Left ventricle myocardium superior (tissue), 1 donor: Measurements from ENCODE around the gene COX7B. TPM values are rescaled to one million over a fixed set of nuclear protein-coding genes. Genes with fewer than 3 reads are reported as not detected.
"Not testable (repeated sequence)": the region's sequence is repeated elsewhere in the genome, so short reads cannot be mapped to it uniquely, and the experiment has no call there.

ENCODE experiments used
- ATAC-seq: fragments of 200-7000 bp; cut with Tn5 transposase; one replicate; pipeline ENCODE4 v1.9.1; 2020; ENCODE audit warnings: mild to moderate bottlenecking, moderate library complexity
- DNase-seq: peaks from one replicate; pipeline ENCODE4 v3.0.0-alpha.2; 2020
- intact Hi-C: fragments of 100-400 bp; cut with micrococcal nuclease; formaldehyde crosslinking; loops from one replicate; pipeline ENCODE4 v1.11.0; 2022
- long read RNA-seq: library from polyadenylated mRNA; unstranded; transcript quantifications from one replicate; pipeline ENCODE4 v2.0.0, GENCODE V29; 2021
- total RNA-seq: library from RNA; stranded (reverse); fragmentation: NEBNext Ultra II Directional; extraction: Animal tissue kit (Norgen Biotek cat#: 25700); gene quantifications from one replicate; pipeline ENCODE4 v1.2.1, GENCODE V29; 2021
- donor health status: DM: no; HTN: yes; CAD: no; lungs with severe emphysema.

Gene COX7B
- 1,790 TPM for total RNA-seq
- long read RNA-seq, transcript COX7B-203 (3 exons, 2,471 nt) = major isoform, 530 of 595 reads
- long read RNA-seq, partial matches to known transcripts = 46 of 595 reads
- long read RNA-seq, other reads (novel, unspliced or antisense) = 16 of 595 reads

GRCh38 chrX:77899081-77899828, at the start of gene COX7B:
Gene COX7B (plus strand): TSS chrX:77899468. CDS start chrX:77899554, 86 bp downstream.
- intact Hi-C loops = no loop called here
- ATAC-seq (peak; percentile 82), DNase-seq (no peak)

- peak; percentile 64 for ATAC-seq
- no peak for DNase-seq
- intact Hi-C loops = no loop called here
Observed at GRCh38 chrX:77875372-77875771, 23.9 kb upstream of the COX7B start.

GRCh38 chrX:77881418-77881817, 17.9 kb upstream of the COX7B start:
- ATAC-seq, intact Hi-C loops, DNase-seq: not testable (repeated sequence)

- intact Hi-C loops = no loop called here
- DNase-seq = no peak
- ATAC-seq = no peak
Observed at GRCh38 chrX:77892887-77893286, 6.4 kb upstream of the COX7B start.

GRCh38 chrX:77893713-77894112, 5.6 kb upstream of the COX7B start:
- intact Hi-C loops = no loop called here
- DNase-seq (no peak), ATAC-seq (no peak)

- intact Hi-C loops = no loop called here
- peak; percentile 96 for ATAC-seq
- DNase-seq = peak; percentile 92
Observed at GRCh38 chrX:77894921-77895886, 4.1 kb upstream of the COX7B start, which contains the start of gene MAGT1. Gene MAGT1 (minus strand): TSS chrX:77895435. CDS start chrX:77895410, 25 bp downstream.

- no peak for ATAC-seq
- intact Hi-C loops = loop anchor here (10.0 kb wide), 1 partner anchor 204 kb away; the partner anchor contains the start of gene PGK1
- no peak for DNase-seq
Observed at GRCh38 chrX:77900688-77901087, 1.4 kb downstream of the COX7B start.

GRCh38 chrX:77901506-77901905, 2.2 kb downstream of the COX7B start:
- no peak for DNase-seq
- intact Hi-C loops = loop anchor here (10.0 kb wide), 1 partner anchor 203 kb away; the partner anchor contains the start of gene PGK1
- ATAC-seq = no peak

- intact Hi-C loops = no loop called here
- peak; percentile 98 for ATAC-seq
Observed at GRCh38 chrX:77910108-77910840, 11.0 kb downstream of the COX7B start, which contains the start of gene ATP7A. Gene ATP7A (plus strand): TSS chrX:77910693. CDS start chrX:77971642, 60,949 bp downstream.

GRCh38 chrX:77917294-77917933, 18.1 kb downstream of the COX7B start:
- DNase-seq (no peak), ATAC-seq (no peak)
- intact Hi-C loops = no loop called here

More at GRCh38 chrX:77910108-77910840, 11.0 kb downstream of the COX7B start, which contains the start of gene ATP7A:
- peak; percentile 90 for DNase-seq

- DNase-seq (no peak), ATAC-seq (peak; percentile 57)
- intact Hi-C loops = no loop called here
Observed at GRCh38 chrX:77918568-77918967, 19.3 kb downstream of the COX7B start.

GRCh38 chrX:77919370-77919769, 20.1 kb downstream of the COX7B start:
- ATAC-seq, DNase-seq, intact Hi-C loops: not testable (repeated sequence)

GRCh38 chrX:77922787-77923186, 23.5 kb downstream of the COX7B start:
- intact Hi-C loops = no loop called here
- DNase-seq = no peak
- ATAC-seq = no peak

- intact Hi-C loops = no loop called here
- no peak for ATAC-seq
Observed at GRCh38 chrX:77924320-77924859, 25.1 kb downstream of the COX7B start.

GRCh38 chrX:77925764-77926163, 26.5 kb downstream of the COX7B start:
- no peak for ATAC-seq

More at GRCh38 chrX:77924320-77924859, 25.1 kb downstream of the COX7B start:
- no peak for DNase-seq

GRCh38 chrX:77930581-77930980, 31.3 kb downstream of the COX7B start:
- DNase-seq (no peak), ATAC-seq (no peak)
- intact Hi-C loops = no loop called here

More at GRCh38 chrX:77925764-77926163, 26.5 kb downstream of the COX7B start:
- intact Hi-C loops = no loop called here
- DNase-seq = no peak

GRCh38 chrX:77935886-77936285, 36.6 kb downstream of the COX7B start:
- intact Hi-C loops = no loop called here
- DNase-seq (no peak), ATAC-seq (no peak)

- no peak for DNase-seq
- intact Hi-C loops = no loop called here
- ATAC-seq = no peak
Observed at GRCh38 chrX:77936299-77936698, 37.0 kb downstream of the COX7B start.
